GM12873 (cell line): ENCODE measurements around the gene BMP7.

Experiments
- TF ChIP-seq, protein P1 (sequence below): IDR thresholded peaks from 2 replicates; pipeline ENCODE4 v1.5.1; 2012; ENCODE audit warnings: low read depth, mild to moderate bottlenecking, moderate library complexity, low read length, control low read depth; ENCODE audit not compliant: insufficient read depth; ENCODE audit errors: missing control alignments

BMP7 gene

DNA sequence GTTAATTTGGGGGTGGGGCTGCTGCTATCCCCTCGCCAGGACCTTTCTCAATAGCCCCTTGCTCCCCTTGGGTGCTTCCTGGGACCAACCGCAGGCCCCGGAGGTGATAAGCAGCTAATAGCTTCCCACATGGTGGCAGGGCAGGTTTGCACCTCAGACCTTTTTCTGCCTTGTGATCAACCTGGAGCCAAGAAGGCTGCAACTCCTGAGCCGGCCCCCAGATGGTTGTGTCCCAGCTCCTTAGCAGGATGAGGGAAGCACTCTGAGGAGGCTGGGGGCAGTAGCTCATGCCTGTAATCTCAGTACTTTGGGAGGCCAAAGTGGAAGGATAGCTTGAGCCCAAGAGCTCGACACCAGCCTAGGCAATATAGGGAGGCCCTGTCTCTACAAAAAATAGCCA is 85.5 kb downstream of the BMP7 start:
- TF ChIP-seq, protein P1, sequence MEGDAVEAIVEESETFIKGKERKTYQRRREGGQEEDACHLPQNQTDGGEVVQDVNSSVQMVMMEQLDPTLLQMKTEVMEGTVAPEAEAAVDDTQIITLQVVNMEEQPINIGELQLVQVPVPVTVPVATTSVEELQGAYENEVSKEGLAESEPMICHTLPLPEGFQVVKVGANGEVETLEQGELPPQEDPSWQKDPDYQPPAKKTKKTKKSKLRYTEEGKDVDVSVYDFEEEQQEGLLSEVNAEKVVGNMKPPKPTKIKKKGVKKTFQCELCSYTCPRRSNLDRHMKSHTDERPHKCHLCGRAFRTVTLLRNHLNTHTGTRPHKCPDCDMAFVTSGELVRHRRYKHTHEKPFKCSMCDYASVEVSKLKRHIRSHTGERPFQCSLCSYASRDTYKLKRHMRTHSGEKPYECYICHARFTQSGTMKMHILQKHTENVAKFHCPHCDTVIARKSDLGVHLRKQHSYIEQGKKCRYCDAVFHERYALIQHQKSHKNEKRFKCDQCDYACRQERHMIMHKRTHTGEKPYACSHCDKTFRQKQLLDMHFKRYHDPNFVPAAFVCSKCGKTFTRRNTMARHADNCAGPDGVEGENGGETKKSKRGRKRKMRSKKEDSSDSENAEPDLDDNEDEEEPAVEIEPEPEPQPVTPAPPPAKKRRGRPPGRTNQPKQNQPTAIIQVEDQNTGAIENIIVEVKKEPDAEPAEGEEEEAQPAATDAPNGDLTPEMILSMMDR = no peak

DNA sequence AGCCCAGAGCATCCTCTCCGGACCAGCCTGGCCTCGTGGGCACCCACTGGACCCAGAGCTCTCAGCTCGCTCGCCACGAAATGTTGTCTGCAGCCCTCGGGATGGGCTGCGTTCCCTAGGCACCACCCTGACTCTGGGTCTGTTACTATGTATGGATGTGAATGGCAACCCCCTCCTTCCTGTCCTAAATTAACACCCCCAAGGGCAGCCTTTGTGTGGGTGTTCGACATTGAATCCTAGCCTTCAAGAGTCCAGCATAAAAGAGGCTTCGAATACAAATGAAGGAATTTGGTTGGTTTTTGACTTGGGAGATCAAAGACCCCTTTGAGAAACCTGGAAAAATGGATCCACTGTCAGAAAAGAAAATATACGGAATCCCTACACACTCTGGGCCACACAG is 86.1 kb downstream of the BMP7 start:
- TF ChIP-seq, protein P1 = no peak

DNA sequence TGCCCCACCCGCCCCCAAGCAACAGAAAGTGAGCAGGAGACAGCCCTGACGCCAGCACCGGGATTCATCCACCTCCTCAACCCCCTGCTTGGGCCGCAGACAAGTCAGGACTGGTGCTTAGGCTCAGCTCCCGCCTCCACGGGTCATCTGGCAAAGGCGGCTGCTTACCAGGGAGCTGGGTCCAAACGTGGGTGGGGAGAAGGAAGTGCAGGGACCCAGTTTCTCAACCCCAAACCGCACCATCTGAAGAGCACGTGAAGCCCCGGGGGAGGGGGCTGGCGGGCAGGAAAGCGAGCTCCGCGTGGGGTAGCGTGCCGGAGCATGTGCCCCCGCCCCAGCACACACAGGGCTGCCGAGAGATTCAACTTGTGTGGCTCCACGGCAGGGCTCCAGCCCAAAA is 87.2 kb downstream of the BMP7 start:
- TF ChIP-seq, protein P1 = no peak

DNA sequence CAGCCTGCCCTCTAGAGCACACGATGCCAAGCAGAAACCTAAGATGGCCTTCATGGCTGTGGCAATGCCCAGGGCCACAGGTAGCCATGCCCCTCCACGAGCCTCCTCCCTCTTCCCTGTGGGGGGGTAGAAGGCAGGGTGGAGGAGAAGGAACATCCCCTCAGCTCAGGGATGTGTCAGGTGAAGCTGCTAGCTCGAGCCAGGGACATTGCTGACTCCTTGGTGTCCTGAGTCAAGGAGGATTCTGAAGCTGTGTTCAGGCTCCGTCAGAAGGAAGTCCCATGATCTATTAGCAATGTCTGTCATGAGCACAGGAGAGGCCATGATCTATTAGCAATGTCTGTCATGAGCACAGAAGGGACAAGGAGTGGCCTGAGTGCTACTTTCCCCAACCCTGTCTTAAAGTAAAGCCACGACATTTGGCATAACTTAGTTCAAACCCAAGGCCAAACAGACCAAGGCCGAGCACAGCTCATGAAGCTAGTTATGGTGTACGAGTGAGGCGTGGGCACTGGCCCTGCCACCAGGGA is 87.8 kb downstream of the BMP7 start:
- TF ChIP-seq, protein P1 = no peak

DNA sequence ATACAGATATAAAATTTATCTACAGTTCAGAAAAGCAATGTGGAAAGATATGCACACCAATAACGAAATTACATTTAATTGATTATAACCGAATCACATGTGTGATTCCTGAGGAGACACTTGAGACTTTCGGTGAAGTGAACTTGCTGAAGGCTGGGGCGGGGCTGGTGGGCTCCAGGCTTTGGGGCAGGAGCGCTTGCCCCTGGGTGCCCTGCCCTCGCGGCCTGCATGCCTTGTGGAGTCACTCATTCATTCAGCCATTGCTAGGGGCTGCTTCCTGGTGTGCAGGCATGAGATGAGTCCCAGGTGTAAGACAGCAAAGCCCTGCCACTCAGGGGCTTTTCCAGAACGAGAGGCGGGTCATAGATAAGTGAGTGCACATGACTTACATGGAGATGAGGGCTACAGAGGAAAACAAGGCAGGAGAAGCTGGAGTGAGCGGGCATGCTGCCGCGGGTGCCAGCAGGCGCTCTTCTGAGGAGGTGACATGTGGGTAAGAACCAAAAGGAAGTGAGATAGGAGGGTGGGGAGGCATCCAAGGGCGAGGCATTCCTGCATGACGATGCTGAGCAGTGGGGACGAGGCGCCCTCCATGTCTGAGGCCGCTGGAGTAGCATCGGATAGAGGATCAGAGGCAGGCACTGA is 88.7 kb downstream of the BMP7 start:
- TF ChIP-seq, protein P1 = no peak

DNA sequence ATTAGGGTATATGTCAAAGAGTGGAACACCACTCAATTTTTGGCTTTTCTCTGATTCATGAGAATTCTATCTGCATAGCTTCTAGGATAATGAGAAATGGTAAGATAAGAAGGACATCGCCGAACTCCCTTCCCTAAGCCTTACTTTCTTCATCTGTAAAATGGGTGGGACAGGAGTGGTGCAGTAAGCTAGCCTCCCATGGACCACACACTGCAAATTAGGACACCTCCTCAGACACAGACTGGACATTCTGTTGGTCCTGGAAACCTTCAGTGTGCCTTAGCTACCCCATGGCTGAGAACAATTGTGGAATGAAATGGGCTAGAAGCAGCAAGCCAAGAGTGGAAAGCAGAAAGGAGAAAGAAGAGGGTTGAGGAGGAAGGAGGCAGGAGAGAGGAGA is 89.6 kb downstream of the BMP7 start:
- TF ChIP-seq, protein P1 = no peak

DNA sequence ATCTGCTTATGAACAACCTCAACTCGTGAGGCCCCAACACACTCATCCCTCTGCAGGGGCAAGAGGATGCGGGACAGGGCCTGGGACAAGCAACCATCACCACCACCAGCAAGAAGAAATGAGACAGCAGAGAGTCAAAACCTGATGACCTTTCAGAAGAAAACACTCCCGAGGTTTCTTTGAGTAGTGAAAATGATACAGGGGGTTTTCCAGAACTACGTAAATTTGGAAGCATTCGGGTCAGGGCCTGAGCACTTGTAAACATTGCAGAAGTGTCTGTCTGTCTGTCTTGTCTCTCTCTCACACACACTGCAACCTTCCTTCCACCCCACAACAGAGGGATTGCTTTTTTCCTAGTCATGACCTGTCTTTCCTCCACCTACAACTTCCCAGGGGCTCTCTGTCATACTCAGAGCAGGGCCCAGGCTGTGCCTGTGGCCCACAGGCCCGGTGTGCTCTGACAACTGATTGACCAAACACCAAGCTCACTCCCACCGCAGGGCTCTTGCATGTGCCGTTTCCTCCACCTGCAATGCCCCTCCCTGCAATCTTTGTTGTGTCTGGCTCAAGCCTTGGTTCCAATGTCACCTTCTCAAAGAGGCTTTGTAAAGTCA is 90.9 kb downstream of the BMP7 start:
- TF ChIP-seq, protein P1 = no peak
